IMR-90 (cell line): ENCODE data around the gene GPR17. TPM values are rescaled to one million over a fixed set of nuclear protein-coding genes. Genes with fewer than 3 reads are reported as not detected.

Source experiments
- ATAC-seq: fragments of 200-7000 bp; cut with Tn5 transposase; 2 replicates; pipeline ENCODE4 v1.9.1; 2020; ENCODE audit warnings: low read depth, mild to moderate bottlenecking, moderate library complexity
- BruUV-seq: library from RNA; stranded (reverse); fragments of 400-500 nt; replicated peaks from 2 replicates; lab custom pipeline; 2021; lab: Mats Ljungman, UMichigan
- CTCF ChIA-PET: fragments of 300-600 bp; formaldehyde crosslinking; extraction: SDS; loops from one replicate; lab custom pipeline; 2021; ENCODE audit warnings: antibody characterized with exemption; lab: Yijun Ruan, JAX
- POLR2A ChIA-PET: fragments of 300-600 bp; sonication (Branson Sonifier 250); formaldehyde crosslinking; loops from one replicate; lab custom pipeline; 2022; ENCODE audit warnings: antibody characterized with exemption; ENCODE audit not compliant: unreplicated experiment; lab: Charles Lee
- DNase-seq: peaks from one replicate; pipeline ENCODE4 v3.0.0; 2013
- H2AFZ ChIP-seq: replicated peaks from 2 replicates; pipeline ENCODE3; 2013; ENCODE audit warnings: low read length, mild to moderate bottlenecking; ENCODE audit not compliant: poor library complexity
- H2AK5ac ChIP-seq: 2 replicates; pipeline ENCODE4 v1.6.1; 2013; ENCODE audit warnings: low read depth, low read length, inconsistent platforms
- H2AK9ac ChIP-seq: replicated peaks from 2 replicates; pipeline ENCODE3; 2013; ENCODE audit warnings: mild to moderate bottlenecking, low read depth, low read length, moderate library complexity; ENCODE audit not compliant: poor library complexity
- H2BK120ac ChIP-seq: 2 replicates; pipeline ENCODE4 v1.6.1; 2013; ENCODE audit warnings: low read depth, low read length, inconsistent platforms
- H2BK15ac ChIP-seq: 3 replicates; pipeline ENCODE4 v1.6.1; 2013; ENCODE audit warnings: low read depth, low read length, inconsistent platforms
- H2BK20ac ChIP-seq: 2 replicates; pipeline ENCODE4 v1.6.1; 2013; ENCODE audit warnings: low read depth, mild to moderate bottlenecking, inconsistent platforms, low read length, moderate library complexity
- H2BK5ac ChIP-seq: 2 replicates; pipeline ENCODE4 v1.6.1; 2013; ENCODE audit warnings: mild to moderate bottlenecking, low read depth, low read length, inconsistent platforms; ENCODE audit not compliant: poor library complexity, severe bottlenecking
- H3K14ac ChIP-seq: replicated peaks from 2 replicates; pipeline ENCODE4 v1.6.1; 2013; ENCODE audit warnings: low read depth, low read length, inconsistent platforms
- H3K18ac ChIP-seq: 2 replicates; pipeline ENCODE4 v1.6.1; 2013; ENCODE audit warnings: low read depth, low read length, control low read depth
- H3K23ac ChIP-seq: 2 replicates; pipeline ENCODE4 v1.6.1; 2013; ENCODE audit warnings: low read depth, low read length, inconsistent platforms
- H3K27ac ChIP-seq: 2 replicates; pipeline ENCODE4 v1.5.1; 2013; ENCODE audit warnings: mild to moderate bottlenecking, control low read depth, low read length; ENCODE audit not compliant: insufficient read depth
- H3K27me3 ChIP-seq: 2 replicates; pipeline ENCODE4 v1.6.1; 2013; ENCODE audit warnings: low read length; ENCODE audit not compliant: control insufficient read depth, insufficient read depth
- H3K36me3 ChIP-seq: 2 replicates; pipeline ENCODE4 v1.6.1; 2013; ENCODE audit warnings: low read length, mixed read lengths; ENCODE audit not compliant: control insufficient read depth, insufficient read depth
- H3K4ac ChIP-seq: 2 replicates; pipeline ENCODE4 v1.6.1; 2013; ENCODE audit warnings: low read depth, low read length, inconsistent platforms
- H3K4me1 ChIP-seq: 2 replicates; pipeline ENCODE4 v1.6.1; 2013; ENCODE audit warnings: low read length, mixed read lengths; ENCODE audit not compliant: control insufficient read depth, insufficient read depth
- H3K4me2 ChIP-seq: 2 replicates; pipeline ENCODE4 v1.6.1; 2013; ENCODE audit warnings: low read depth, mild to moderate bottlenecking, control low read depth, low read length, moderate library complexity
- H3K4me3 ChIP-seq: 2 replicates; pipeline ENCODE4 v1.5.1; 2013; ENCODE audit warnings: low read depth, mild to moderate bottlenecking, control low read depth, low read length, moderate library complexity; ENCODE audit not compliant: insufficient read depth
- H3K56ac ChIP-seq: 2 replicates; pipeline ENCODE4 v1.6.1; 2013; ENCODE audit warnings: low read length, inconsistent platforms; ENCODE audit not compliant: insufficient read depth; ENCODE audit errors: extremely low read depth
- H3K79me1 ChIP-seq, 2 experiments: 2 replicates each; pipeline ENCODE4 v1.6.1; 2013; ENCODE audit warnings: low read length in 2 of 2, inconsistent platforms in 1 of 2, low read depth in 1 of 2
- H3K9ac ChIP-seq: 2 replicates; pipeline ENCODE4 v1.6.1; 2013; ENCODE audit warnings: low read depth, low read length, control low read depth
- H3K9me1 ChIP-seq: 2 replicates; pipeline ENCODE4 v1.6.1; 2013; ENCODE audit warnings: low read length, inconsistent platforms; ENCODE audit not compliant: insufficient read depth
- H3K9me3 ChIP-seq: 2 replicates; pipeline ENCODE4 v1.6.1; 2013; ENCODE audit warnings: low read length; ENCODE audit not compliant: control insufficient read depth, insufficient read depth
- H4K20me1 ChIP-seq: 2 replicates; pipeline ENCODE4 v1.6.1; 2013; ENCODE audit warnings: low read length, inconsistent platforms; ENCODE audit not compliant: insufficient read depth
- H4K5ac ChIP-seq: 2 replicates; pipeline ENCODE4 v1.6.1; 2013; ENCODE audit warnings: mild to moderate bottlenecking, low read depth, low read length, control low read depth
- H4K8ac ChIP-seq, 2 experiments: 2 replicates each; pipeline ENCODE4 v1.6.1; 2013; ENCODE audit warnings: low read depth in 2 of 2, low read length in 2 of 2, control low read depth in 1 of 2, inconsistent platforms in 1 of 2
- H4K91ac ChIP-seq: 2 replicates; pipeline ENCODE4 v1.6.1; 2013; ENCODE audit warnings: low read depth, low read length, inconsistent platforms; ENCODE audit not compliant: insufficient read depth
- ELK1 ChIP-seq: fragments of 150-350 bp; IDR thresholded peaks from 2 replicates; pipeline ENCODE4 v1.6.1; 2016; ENCODE audit warnings: low read depth, mild to moderate bottlenecking, low read length, moderate library complexity, borderline replicate concordance
- MAZ ChIP-seq: IDR thresholded peaks from 2 replicates; pipeline ENCODE4 v1.6.1; 2012; ENCODE audit warnings: low read depth, mild to moderate bottlenecking, low read length, improper control_type of control experiment, moderate library complexity, borderline replicate concordance
- RAD21 ChIP-seq: IDR thresholded peaks from 2 replicates; pipeline ENCODE4 v1.6.1; 2012; ENCODE audit warnings: low read length, improper control_type of control experiment
- WGBS, 2 experiments: methylation state at CpG; one replicate each; pipeline versions ENCODE4 v1.1.5 to v1.1.7; 2013; ENCODE audit warnings: missing lambda C conversion rate in 2 of 2; ENCODE audit not compliant: insufficient read length in 1 of 2; ENCODE audit errors: extremely low coverage in 2 of 2; 5-methylcytosine and 5-hydroxymethylcytosine counted together
- dilution Hi-C: fragments of 300-500 bp; cut with HindIII; formaldehyde crosslinking; loops from one replicate; pipeline ENCODE4 v1.14.3; 2018; ENCODE audit warnings: low sequenced_read_pairs; ENCODE audit not compliant: unreplicated experiment
- in situ Hi-C: fragments of 300-500 bp; cut with MboI; formaldehyde crosslinking; loops from 3 replicates; pipeline ENCODE4 v1.14.3; 2019; ENCODE audit warnings: low sequenced_read_pairs, inconsistent platforms, mixed read lengths
- intact Hi-C: fragments of 100-400 bp; cut with micrococcal nuclease; formaldehyde crosslinking; loops from 2 replicates; pipeline ENCODE4 v1.10.0; 2022
- polyA plus RNA-seq, 3 experiments: library from polyadenylated mRNA; depleted of rRNA; stranded (reverse); fragments of >200 nt; gene quantifications; 2 replicates each; pipeline ENCODE4 v1.2.3, GENCODE V29; 2012; ENCODE audit warnings: low replicate concordance in 1 of 3
- total RNA-seq: library from RNA; depleted of rRNA; stranded (reverse); fragments of >200 nt; gene quantifications from 2 replicates; pipeline ENCODE4 v1.2.3, GENCODE V29; 2012

GPR17 gene
- total and polyA plus RNA-seq, 2 of the 4 experiments (the other 2 are of a cell fraction), result not detected

GRCh38 chr2:127618551-127619202 is 27.3 kb upstream of the GPR17 start:
- Histone ChIP-seq H3K18ac (no peak overlapping the region), H2AFZ (peak overlapping the region; percentile 62), H3K56ac (no peak overlapping the region), H3K79me1 (no peaks in the 10 kb centered on the region), H3K36me3 (no peaks in the 10 kb centered on the region), H3K4ac (no peak overlapping the region), H3K23ac (no peak overlapping the region), H3K9me1 (peaks cover 6% of the 10 kb centered on the region; the same call in 1 of the 2 replicates), H4K91ac (no peak overlapping the region), H3K9me3 (peaks cover 2% of the 10 kb centered on the region), H3K9ac (no peak overlapping the region), H2BK120ac (no peak overlapping the region), H3K27ac (no peak overlapping the region), H2AK9ac (no peak overlapping the region), H2BK15ac (no peak overlapping the region), H4K8ac (no peak overlapping the region), H3K27me3 (peaks cover 2% of the 10 kb centered on the region; the same call in 1 of the 2 replicates), H2BK20ac (no peak overlapping the region), H2BK5ac (no peak overlapping the region), H2AK5ac (no peak overlapping the region), H3K4me2 (no peak overlapping the region), H3K4me1 (peaks cover 3% of the 10 kb centered on the region), H4K20me1 (no peaks in the 10 kb centered on the region), H4K5ac (no peak overlapping the region), H3K14ac (no peak overlapping the region), H3K4me3 (no peak overlapping the region)
- 80% methylated on average over 1 of the region's 7 CpGs; no CpG with 5 or more reads in 1 of the 2 experiments for whole genome bisulfite sequencing, 2 experiments
- in situ Hi-C loops, result no loop called here
- DNase-seq, result no peak
- BruUV-seq, result no TSS peak
- dilution Hi-C loops, result no loop called here
- ATAC-seq, result no peak
- POLR2A ChIA-PET, result no interaction called here
- CTCF ChIA-PET, result no interaction called here
- intact Hi-C loops, result no loop called here
- TF ChIP-seq MAZ (no peak), RAD21 (no peak), ELK1 (no peak)
